IPS-20b (cell line): Measurements from ENCODE around the gene CHRNB1.
"Not testable (repeated sequence)": the region's sequence is repeated elsewhere in the genome, so short reads cannot be mapped to it uniquely, and the experiment has no call there.

Experiments used
- H3K27ac ChIP-seq: one replicate; pipeline ENCODE4 v1.5.1; 2013; ENCODE audit warnings: low read length
- H3K27me3 ChIP-seq: 2 replicates; pipeline ENCODE4 v1.6.1; 2013; ENCODE audit warnings: mild to moderate bottlenecking, low read length, inconsistent platforms; ENCODE audit not compliant: insufficient read depth
- H3K36me3 ChIP-seq: 2 replicates; pipeline ENCODE4 v1.6.1; 2013; ENCODE audit warnings: low read depth, mild to moderate bottlenecking, inconsistent platforms, low read length, moderate library complexity; ENCODE audit not compliant: insufficient read depth
- H3K4me1 ChIP-seq: 2 replicates; pipeline ENCODE4 v1.6.1; 2013; ENCODE audit warnings: mild to moderate bottlenecking, control low read depth, inconsistent platforms, low read length, moderate library complexity; ENCODE audit not compliant: insufficient read depth
- H3K4me3 ChIP-seq: 2 replicates; pipeline ENCODE4 v1.5.1; 2013; ENCODE audit warnings: mild to moderate bottlenecking, low read length, inconsistent platforms
- H3K9ac ChIP-seq: 2 replicates; pipeline ENCODE4 v1.6.1; 2013; ENCODE audit warnings: low read depth, mild to moderate bottlenecking, inconsistent platforms, low read length, moderate library complexity
- H3K9me3 ChIP-seq: 2 replicates; pipeline ENCODE4 v1.6.1; 2013; ENCODE audit warnings: mild to moderate bottlenecking, low read depth, low read length, inconsistent platforms; ENCODE audit not compliant: insufficient read depth

The CHRNB1 gene

DNA sequence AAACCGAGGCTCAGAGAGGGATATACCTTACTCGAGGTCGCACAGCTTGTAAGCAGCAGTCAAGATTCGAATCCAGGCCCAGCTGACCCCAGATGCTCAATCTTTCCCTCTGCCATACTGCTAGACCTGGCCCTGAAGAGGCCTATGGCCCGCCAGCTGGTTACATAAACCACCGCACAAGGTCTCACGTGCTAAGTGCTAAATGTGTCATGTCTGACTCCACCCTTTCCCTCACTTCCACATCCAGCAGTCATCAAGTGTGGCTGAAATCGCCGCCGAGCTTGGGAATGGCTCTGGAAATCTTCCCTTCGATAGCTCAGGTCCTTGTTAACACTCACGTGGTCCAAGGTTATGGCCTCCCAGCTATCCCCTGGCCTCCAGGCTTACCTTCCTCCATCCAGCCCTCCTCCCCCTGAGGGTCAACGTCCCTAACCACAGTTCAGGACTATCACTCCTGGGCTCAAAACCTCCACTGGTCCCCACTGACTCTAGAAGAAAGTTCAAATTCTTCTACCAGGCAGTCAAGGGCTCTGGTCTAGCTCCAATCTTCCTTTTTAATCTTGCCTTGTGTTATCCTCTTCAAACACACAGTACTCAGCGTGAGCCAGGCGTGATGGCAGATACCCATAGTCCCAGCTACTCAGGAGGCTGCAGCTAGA, 31.0 kb downstream of the CHRNB1 start:
- no peak overlapping the region for H3K27ac ChIP-seq
- no peaks in the 10 kb centered on the region for H3K36me3 ChIP-seq
- H3K9me3 ChIP-seq = no peaks in the 10 kb centered on the region
- H3K4me3 ChIP-seq = no peak overlapping the region
- H3K9ac ChIP-seq = no peak overlapping the region
- no peaks in the 10 kb centered on the region for H3K27me3 ChIP-seq
- H3K4me1 ChIP-seq = peaks cover 20% of the 10 kb centered on the region

DNA sequence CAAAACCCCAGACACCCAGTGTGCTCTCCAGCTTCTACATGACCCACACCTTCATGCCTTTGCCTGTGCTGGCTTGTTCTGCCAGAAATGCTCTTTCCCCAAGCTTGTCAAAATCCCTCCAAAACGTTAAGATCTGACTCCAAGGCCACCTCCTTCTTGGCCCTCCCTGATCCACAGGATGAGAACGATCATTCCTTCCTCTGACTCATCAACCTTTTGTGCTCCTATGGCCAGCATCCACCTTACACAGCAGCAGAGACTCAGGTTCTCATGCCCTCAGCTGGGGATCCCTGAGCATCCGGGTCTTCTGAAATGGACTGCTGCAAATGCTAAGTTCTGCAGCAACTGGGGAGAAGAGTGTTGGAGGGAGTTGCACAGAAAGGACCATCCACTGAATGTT, 31.6 kb downstream of the CHRNB1 start:
- H3K27ac ChIP-seq = no peak overlapping the region
- no peaks in the 10 kb centered on the region for H3K27me3 ChIP-seq
- H3K4me1 ChIP-seq = peaks cover 20% of the 10 kb centered on the region
- H3K36me3 ChIP-seq = no peaks in the 10 kb centered on the region
- H3K9ac ChIP-seq = no peak overlapping the region
- no peak overlapping the region for H3K4me3 ChIP-seq
- no peaks in the 10 kb centered on the region for H3K9me3 ChIP-seq

DNA sequence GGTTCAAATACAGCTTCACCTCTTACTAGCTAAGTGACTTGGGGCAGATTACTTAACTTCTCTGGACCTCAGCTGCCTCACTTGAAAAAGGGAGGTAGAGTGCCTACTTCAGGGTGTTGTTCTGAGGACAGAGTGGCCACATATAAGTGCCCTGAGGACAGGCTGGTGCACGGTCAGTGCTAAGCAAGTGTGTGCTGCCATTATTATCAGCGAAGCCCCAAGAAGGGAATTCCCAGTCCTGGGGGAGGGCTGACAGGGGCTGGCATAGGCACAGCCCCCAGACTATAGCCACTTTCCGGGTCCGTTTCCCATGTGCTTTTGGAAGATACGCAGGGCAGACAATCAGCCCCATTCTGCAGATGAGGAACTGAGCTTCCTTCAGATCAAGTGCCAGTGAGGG, 32.1 kb downstream of the CHRNB1 start:
- no peaks in the 10 kb centered on the region for H3K9me3 ChIP-seq
- no peak overlapping the region for H3K4me3 ChIP-seq
- H3K9ac ChIP-seq = no peak overlapping the region
- H3K4me1 ChIP-seq = peaks cover 20% of the 10 kb centered on the region
- H3K27me3 ChIP-seq = no peaks in the 10 kb centered on the region
- no peaks in the 10 kb centered on the region for H3K36me3 ChIP-seq
- H3K27ac ChIP-seq = no peak overlapping the region

DNA sequence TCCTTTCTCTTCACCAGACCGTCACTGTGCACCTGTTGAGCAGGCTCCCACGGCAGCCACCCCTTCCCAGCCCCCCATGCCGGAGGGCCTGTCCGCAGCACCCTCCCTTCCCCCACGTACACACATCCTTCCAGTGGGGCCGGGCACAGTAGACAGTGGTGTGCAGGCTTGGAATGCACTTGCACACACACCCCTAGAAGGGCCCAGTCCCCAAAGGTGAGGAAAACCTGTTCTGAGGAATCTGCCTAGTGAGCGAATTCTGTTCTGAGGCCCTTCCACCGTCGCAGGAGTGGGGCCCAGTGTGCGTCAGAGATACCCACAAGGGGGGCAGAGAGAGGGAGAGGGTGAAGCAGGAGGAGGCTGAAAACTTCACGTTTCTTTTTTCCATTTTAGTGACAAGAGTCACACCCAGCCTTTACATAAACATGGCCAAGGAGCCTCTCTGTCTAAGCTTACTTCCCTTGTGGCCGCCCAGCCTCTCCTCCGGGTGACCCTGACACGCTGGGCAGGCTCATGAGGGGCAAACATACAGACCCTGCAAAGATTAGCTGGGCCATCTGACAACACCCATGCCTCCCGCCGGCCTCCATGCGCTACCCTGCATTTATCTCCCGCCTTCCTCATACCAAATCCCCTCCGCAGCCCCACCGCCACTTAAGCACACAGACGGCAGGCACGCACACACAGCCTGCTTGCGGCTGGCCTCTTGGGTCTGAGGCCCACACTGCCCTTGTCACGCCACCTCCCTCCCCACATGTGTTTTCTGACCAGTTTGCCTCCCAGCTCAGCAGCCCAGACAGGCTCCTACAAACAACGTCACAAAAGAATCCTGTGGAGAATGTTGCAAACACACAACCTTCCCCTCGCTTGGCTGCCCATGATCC, 32.8 kb downstream of the CHRNB1 start:
- peaks cover 20% of the 10 kb centered on the region for H3K4me1 ChIP-seq
- no peak overlapping the region for H3K9ac ChIP-seq
- no peaks in the 10 kb centered on the region for H3K9me3 ChIP-seq
- H3K27ac ChIP-seq = no peak overlapping the region
- H3K36me3 ChIP-seq = no peaks in the 10 kb centered on the region
- peak overlapping the region; percentile 55 for H3K4me3 ChIP-seq
- H3K27me3 ChIP-seq = no peaks in the 10 kb centered on the region

DNA sequence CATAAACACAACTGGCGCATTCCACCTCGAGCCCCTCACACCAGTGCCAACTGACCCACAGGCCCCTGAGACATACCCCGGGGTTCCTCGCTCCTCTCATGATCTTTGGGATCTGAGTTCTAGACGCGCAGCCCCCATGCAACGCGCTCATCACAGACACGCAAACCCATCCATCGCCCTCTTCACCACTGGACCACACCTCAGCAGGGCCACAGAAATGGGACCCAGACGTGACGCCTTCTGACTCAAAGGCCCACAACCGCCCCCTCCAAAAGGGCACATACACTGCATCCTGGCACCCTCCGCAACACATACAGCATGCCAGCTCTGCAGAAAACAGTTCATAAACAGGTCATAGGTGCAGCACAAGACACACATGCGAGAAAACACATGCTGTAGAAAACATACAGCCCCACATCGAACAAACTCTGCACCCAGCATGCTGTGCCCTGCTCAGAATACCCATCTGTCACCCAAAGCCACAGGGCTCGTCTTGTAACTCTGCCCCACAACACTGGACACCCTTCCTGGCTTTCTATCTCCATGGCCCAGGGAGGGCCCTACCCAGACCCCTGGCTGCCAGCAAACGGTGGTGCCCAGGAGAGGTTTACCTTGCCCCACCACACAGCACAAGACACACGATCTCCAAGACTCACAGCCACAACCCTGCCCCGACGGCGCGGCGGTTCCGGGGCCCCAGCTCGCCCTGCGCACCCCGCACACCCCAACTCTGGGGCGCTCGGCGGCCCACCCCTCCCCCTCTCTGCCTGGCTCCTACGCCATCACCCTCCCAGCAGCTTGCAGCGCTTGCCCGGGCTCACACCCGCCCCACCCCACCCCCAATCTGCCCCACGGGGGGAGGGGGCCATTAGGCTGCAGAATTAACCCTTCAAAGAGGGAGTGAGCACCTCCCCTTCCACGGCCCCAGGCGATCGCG, 33.7 kb downstream of the CHRNB1 start:
- H3K4me3 ChIP-seq = peak overlapping the region; percentile 55
- no peaks in the 10 kb centered on the region for H3K36me3 ChIP-seq
- H3K27ac ChIP-seq = no peak overlapping the region
- no peaks in the 10 kb centered on the region for H3K27me3 ChIP-seq
- H3K9ac ChIP-seq = peak overlapping the region; percentile 75; the same call in 1 of the 2 replicates
- no peaks in the 10 kb centered on the region for H3K9me3 ChIP-seq
- H3K4me1 ChIP-seq = peaks cover 25% of the 10 kb centered on the region

DNA sequence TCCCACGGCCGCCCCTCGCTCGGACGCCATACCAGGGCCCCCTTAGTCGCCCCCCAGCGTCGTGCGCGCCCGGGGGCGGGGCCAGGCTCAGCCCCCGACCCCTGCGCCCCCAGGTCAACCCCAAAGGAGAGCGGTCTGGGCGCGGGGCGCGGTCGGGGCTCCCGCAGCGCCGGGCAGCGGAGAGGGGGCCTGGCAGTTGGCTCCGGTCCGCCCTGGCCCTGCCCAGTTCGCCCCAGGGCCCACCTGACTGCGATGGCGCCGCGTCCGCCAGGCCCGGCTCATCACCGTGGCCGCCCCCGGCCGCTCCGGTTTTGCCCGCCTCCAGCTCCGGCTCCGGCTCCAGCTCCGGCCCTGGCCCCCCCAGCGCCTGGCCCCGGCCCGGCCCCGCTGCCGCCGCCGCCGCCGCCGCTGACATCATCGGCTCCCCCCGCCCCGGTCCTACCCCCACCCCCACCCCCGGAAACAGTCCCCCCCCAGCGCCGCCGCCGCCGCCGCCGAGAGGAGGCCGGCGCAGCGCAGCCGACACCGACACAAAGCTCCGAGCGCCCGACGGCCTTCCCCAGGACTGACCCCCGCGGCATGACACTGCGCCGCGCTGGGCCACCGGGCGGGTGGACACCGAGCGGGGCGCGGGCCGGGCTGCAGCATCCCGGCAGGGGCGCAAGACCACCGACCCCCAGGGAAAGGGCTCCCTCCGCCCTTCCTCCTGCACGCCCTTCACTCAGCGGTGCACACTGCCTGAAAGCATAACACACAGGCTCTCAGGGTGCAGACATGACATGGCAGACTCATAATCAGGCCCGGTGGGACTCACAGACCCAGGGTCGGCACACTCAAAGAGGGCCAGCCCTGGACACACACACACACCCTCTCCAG, 34.6 kb downstream of the CHRNB1 start, which contains the start of gene ZBTB4:
Gene ZBTB4 (minus strand): TSS at position 419 of the 876 bp plus-strand sequence. CDS start 12,830 bp downstream, outside the sequence.
- H3K9me3 ChIP-seq = no peaks in the 10 kb centered on the region
- no peaks in the 10 kb centered on the region for H3K36me3 ChIP-seq
- H3K9ac ChIP-seq = peak within 1 kb of the TSS; percentile 75; the same call in 1 of the 2 replicates
- peak within 1 kb of the TSS; percentile 69 for H3K4me3 ChIP-seq
- H3K27me3 ChIP-seq = no peaks in the 10 kb centered on the region
- H3K27ac ChIP-seq = no peak within 1 kb of the TSS
- peaks cover 25% of the 10 kb centered on the region for H3K4me1 ChIP-seq

DNA sequence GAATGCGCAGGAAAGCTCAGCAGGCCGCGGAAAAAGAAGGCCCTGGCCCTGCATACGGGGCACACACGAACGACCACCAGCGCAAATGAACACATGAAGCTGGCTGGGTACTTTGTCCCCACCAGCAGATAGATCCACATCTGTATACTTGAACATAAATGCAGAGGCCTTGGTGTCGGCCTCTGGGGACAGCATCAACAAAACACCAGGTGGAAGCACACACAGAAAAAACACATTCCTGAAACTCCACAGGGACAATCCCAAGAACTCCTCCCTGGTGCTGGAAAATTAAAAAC, 35.2 kb downstream of the CHRNB1 start:
- Histone ChIP-seq H3K4me3 (peak overlapping the region; percentile 69), H3K27ac (no peak overlapping the region), H3K9me3 (no peaks in the 10 kb centered on the region), H3K36me3 (no peaks in the 10 kb centered on the region), H3K4me1 (peaks cover 25% of the 10 kb centered on the region), H3K9ac (peak overlapping the region; percentile 57; the same call in 1 of the 2 replicates), H3K27me3 (no peaks in the 10 kb centered on the region)

DNA sequence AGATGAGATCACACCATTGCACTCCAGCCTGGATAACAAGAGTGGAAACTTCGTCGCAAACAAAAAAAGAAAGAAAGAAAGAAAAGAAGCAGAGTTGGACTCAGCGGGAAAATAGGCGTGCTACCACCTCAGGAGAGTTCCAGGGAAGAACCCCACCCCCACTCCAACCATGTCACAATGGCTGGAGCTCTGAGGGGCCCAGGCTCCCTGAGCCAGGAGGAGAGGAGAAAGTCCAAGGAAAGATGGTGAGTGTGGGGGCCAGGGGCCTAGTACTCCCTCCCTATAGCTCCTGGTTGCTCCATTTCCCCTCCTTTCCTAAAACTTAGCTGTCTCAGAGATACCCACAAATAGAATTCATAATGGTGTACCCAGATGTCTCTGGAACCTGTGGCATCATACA, 36.4 kb downstream of the CHRNB1 start, which contains the start of gene SLC35G6:
Gene SLC35G6 (plus strand): TSS at position 172 of the 400 bp plus-strand sequence. CDS start 71 bp downstream, at position 243.
- H3K9me3 ChIP-seq, H3K27me3 ChIP-seq, H3K36me3 ChIP-seq, H3K9ac ChIP-seq, H3K27ac ChIP-seq: not testable (repeated sequence)
- peaks cover 25% of the 10 kb centered on the region for H3K4me1 ChIP-seq
- peak within 1 kb of the TSS; percentile 69; the same call in 1 of the 2 replicates for H3K4me3 ChIP-seq

DNA sequence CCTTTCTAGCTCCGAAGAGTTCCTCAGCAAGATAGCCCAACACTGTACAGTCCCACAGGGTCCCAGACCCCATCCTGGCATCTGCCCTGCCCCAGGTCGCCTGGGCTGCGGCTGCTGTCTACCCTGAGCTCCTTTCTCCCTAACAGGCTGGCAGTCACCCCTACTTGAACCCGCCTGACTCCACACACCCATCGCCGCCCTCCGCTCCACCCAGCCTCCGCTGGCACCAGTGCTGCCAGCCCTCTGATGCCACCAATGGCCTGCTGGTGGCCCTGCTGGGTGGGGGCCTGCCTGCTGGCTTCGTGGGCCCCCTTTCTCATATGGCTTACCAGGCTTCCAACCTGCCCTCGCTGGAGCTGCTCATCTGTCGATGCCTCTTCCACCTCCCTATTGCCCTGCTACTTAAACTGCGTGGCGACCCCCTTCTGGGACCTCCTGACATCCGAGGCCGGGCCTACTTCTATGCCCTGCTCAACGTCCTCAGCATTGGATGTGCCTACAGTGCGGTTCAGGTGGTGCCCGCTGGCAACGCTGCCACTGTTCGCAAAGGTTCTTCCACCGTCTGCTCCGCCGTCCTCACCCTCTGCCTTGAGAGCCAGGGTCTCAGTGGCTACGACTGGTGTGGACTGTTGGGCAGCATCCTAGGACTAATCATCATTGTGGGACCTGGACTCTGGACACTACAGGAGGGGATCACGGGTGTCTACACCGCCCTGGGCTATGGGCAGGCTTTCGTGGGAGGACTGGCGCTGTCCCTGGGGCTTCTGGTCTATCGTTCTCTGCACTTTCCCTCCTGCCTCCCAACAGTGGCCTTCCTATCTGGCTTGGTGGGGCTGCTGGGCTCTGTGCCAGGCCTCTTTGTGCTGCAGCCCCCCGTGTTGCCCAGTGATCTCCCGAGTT, 37.2 kb downstream of the CHRNB1 start:
- H3K4me3 ChIP-seq, H3K27ac ChIP-seq, H3K27me3 ChIP-seq, H3K36me3 ChIP-seq, H3K9me3 ChIP-seq, H3K9ac ChIP-seq: not testable (repeated sequence)
- peaks cover 19% of the 10 kb centered on the region for H3K4me1 ChIP-seq

DNA sequence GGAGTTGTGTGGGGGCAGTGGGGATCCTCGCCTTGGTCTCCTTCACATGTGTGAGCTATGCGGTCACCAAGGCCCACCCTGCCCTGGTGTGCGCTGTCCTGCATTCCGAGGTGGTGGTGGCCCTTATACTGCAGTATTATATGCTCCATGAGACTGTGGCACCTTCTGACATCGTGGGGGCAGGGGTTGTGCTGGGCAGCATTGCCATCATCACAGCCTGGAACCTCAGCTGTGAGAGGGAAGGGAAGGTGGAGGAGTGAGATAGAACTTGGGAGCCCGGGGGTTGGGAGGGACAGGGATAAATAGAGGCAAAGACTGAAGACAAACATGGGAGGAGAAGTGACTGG, 37.9 kb downstream of the CHRNB1 start:
- Histone ChIP-seq H3K9ac (peak overlapping the region; percentile 97; the same call in 1 of the 2 replicates), H3K4me1 (peaks cover 17% of the 10 kb centered on the region; the same call in 1 of the 2 replicates), H3K4me3 (peak overlapping the region; percentile 89)
- H3K36me3 ChIP-seq, H3K9me3 ChIP-seq, H3K27me3 ChIP-seq, H3K27ac ChIP-seq: not testable (repeated sequence)
